GM23338 (cell line): ENCODE measurements around the gene HOXA3. TPM values are rescaled to one million over a fixed set of nuclear protein-coding genes. Genes with fewer than 3 reads are reported as not detected.
A peak's percentile ranks its signal among the peaks of the same experiment; 100 is the strongest.

Experiments
- ATAC-seq: fragments of 200-7000 bp; cut with Tn5 transposase; 3 replicates; pipeline ENCODE4 v1.9.1; 2020
- DNase-seq: peaks from one replicate; pipeline ENCODE4 v3.0.0-alpha.2; 2015; ENCODE audit warnings: low spot score
- H2AFZ ChIP-seq: fragments of 200-600 bp; sonication (generic); 2 replicates; pipeline ENCODE4 v1.8.0; 2016; ENCODE audit warnings: antibody characterized with exemption, mild to moderate bottlenecking, moderate library complexity
- H3F3A ChIP-seq: fragments of 200-600 bp; sonication (generic); replicated peaks from 2 replicates; pipeline ENCODE4 v1.8.0; 2017; ENCODE audit warnings: antibody characterized with exemption, mixed run types, low read depth
- H3K27ac ChIP-seq: fragments of 200-600 bp; sonication (generic); 2 replicates; pipeline ENCODE4 v1.6.1; 2016; ENCODE audit warnings: low read depth
- H3K27me3 ChIP-seq: fragments of 200-600 bp; sonication (generic); 2 replicates; pipeline ENCODE4 v1.8.0; 2016; ENCODE audit warnings: mild to moderate bottlenecking, mixed run types, moderate library complexity; ENCODE audit not compliant: insufficient read depth
- H3K36me3 ChIP-seq: fragments of 200-600 bp; sonication (generic); 2 replicates; pipeline ENCODE4 v1.8.0; 2016; ENCODE audit warnings: mild to moderate bottlenecking; ENCODE audit not compliant: insufficient read depth
- H3K4me1 ChIP-seq: fragments of 200-600 bp; sonication (generic); 2 replicates; pipeline ENCODE4 v1.8.0; 2016; ENCODE audit warnings: mild to moderate bottlenecking, moderate library complexity; ENCODE audit not compliant: insufficient read depth
- H3K4me2 ChIP-seq: fragments of 200-600 bp; sonication (generic); 2 replicates; pipeline ENCODE4 v1.7.1; 2017; ENCODE audit warnings: mixed run types
- H3K4me3 ChIP-seq: fragments of 200-600 bp; sonication (generic); 2 replicates; pipeline ENCODE4 v1.6.1; 2016; ENCODE audit warnings: mixed run types
- H3K79me2 ChIP-seq: fragments of 200-600 bp; sonication (generic); replicated peaks from 2 replicates; pipeline ENCODE4 v1.8.0; 2017; ENCODE audit warnings: mild to moderate bottlenecking; ENCODE audit not compliant: insufficient read depth
- H3K9me2 ChIP-seq: fragments of 200-600 bp; sonication (generic); 2 replicates; pipeline ENCODE4 v1.8.0; 2017; ENCODE audit not compliant: insufficient read depth
- H4K20me1 ChIP-seq: fragments of 200-600 bp; sonication (generic); replicated peaks from 2 replicates; pipeline ENCODE4 v1.8.0; 2017; ENCODE audit warnings: mild to moderate bottlenecking; ENCODE audit not compliant: insufficient read depth
- H3K27ac Mint-ChIP-seq: 2 replicates; pipeline ENCODE4 v1.8.0; 2020; ENCODE audit warnings: inconsistent platforms, mild to moderate bottlenecking, moderate library complexity, mixed read lengths
- H3K27me3 Mint-ChIP-seq: 3 replicates; pipeline ENCODE4 v1.8.0; 2022; ENCODE audit warnings: low read depth, mild to moderate bottlenecking, moderate library complexity, mixed read lengths, inconsistent platforms; ENCODE audit not compliant: insufficient read depth, poor library complexity
- H3K36me3 Mint-ChIP-seq: 3 replicates; pipeline ENCODE4 v1.8.0; 2021; ENCODE audit warnings: low read depth, mild to moderate bottlenecking, inconsistent platforms, moderate library complexity, mixed read lengths
- H3K4me1 Mint-ChIP-seq: 3 replicates; pipeline ENCODE4 v1.8.0; 2020; ENCODE audit warnings: mild to moderate bottlenecking, inconsistent platforms, mixed read lengths
- H3K4me3 Mint-ChIP-seq: 3 replicates; pipeline ENCODE4 v1.8.0; 2021; ENCODE audit warnings: moderate library complexity, mild to moderate bottlenecking, inconsistent platforms, mixed read lengths
- H3K9me3 Mint-ChIP-seq: 3 replicates; pipeline ENCODE4 v1.8.0; 2020; ENCODE audit warnings: moderate library complexity, mild to moderate bottlenecking, inconsistent platforms, mixed read lengths
- CREB1 ChIP-seq: fragments of 250-450 bp; sonication (Bioruptor Pico); IDR thresholded peaks from 2 replicates; pipeline ENCODE4 v1.5.0; 2020; ENCODE audit warnings: low read depth, mild to moderate bottlenecking, moderate library complexity
- EZH2 ChIP-seq: fragments of 200-600 bp; sonication (generic); IDR thresholded peaks from one replicate; pipeline ENCODE4 v1.8.0; 2017; ENCODE audit warnings: antibody characterized with exemption, mild to moderate bottlenecking, low read depth; ENCODE audit not compliant: unreplicated experiment
- EZH2phosphoT487 ChIP-seq: fragments of 200-600 bp; sonication (generic); IDR thresholded peaks from one replicate; pipeline ENCODE4 v1.8.1; 2018; ENCODE audit warnings: antibody characterized with exemption; ENCODE audit not compliant: unreplicated experiment
- REST ChIP-seq: IDR thresholded peaks from one replicate; pipeline ENCODE4 v1.6.1; 2018; ENCODE audit warnings: antibody characterized with exemption; ENCODE audit not compliant: unreplicated experiment
- ZNF114 ChIP-seq: fragments of 250-450 bp; sonication (Bioruptor Pico); IDR thresholded peaks from 2 replicates; pipeline ENCODE4 v1.5.0; 2020; ENCODE audit warnings: mild to moderate bottlenecking, moderate library complexity
- polyA plus RNA-seq: library from polyadenylated mRNA; unstranded; fragments of >200 nt; fragmentation: Nextera tagmentation; extraction: Ambion mirVana; gene quantifications from 2 replicates; pipeline ENCODE4 v1.2.1, GENCODE V29; 2016
- total RNA-seq: library from RNA; depleted of rRNA; stranded (reverse); fragments of >200 nt; shearing (Covaris generic); gene quantifications from 2 replicates; pipeline ENCODE4 v1.2.3, GENCODE V29; 2014

Gene HOXA3
- total and polyA plus RNA-seq, 2 experiments from 2014 or later, result not detected

DNA sequence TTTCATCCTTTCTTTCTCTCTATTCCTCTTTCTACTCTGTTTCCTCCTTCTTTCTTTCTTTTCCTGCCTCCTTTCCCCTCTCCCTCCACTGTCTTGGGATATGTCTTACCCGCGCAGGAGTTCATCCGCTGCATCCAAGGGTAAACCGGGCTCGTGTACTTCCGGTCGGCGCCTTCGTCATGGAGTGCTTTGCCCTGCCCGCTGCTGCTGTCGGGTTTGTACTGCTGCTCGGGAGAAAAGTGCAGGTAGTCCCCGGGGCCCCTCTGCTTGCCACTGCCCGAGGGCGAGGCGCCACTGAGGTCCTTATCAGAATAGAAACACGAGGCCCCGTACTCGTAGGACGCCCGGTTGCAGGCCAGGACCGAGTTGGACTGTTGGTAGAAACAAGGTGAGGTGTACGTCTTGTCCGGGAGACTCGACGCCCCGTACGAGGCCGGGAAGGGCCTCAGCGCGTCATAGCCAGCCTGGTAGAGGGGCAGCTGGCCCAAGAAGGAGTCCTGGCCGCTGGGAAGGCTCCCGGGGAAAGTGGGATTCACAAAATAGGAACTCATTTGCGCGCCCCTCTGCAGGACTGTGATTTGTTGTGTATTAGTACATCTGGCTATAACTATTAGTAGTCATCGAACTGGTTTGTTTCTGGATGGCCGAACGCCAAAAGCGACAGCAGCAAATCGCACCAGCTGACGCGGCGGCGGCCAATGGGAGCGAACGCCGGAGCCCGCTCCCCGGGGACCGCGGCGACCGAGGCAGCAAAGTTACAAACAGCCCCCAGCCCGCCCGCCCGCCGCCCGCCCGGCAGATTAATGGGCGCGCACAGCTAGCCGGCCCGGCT lies 5.0 kb downstream of the HOXA3 start, which contains the start of gene HOXA6:
TSS of gene HOXA6 (minus strand) at position 576 of the 832 bp plus-strand sequence. CDS start at position 551, 25 bp downstream.
- Histone ChIP-seq H3K4me2 (peak within 1 kb of the TSS; percentile 71), H3K36me3 (no peaks in the 10 kb centered on the region), H3K4me1 (peaks cover 27% of the 10 kb centered on the region), H3K4me3 (peak within 1 kb of the TSS; percentile 43), H3K9me2 (no peaks in the 10 kb centered on the region), H3K27ac (no peak within 1 kb of the TSS), H3F3A (peaks cover 29% of the 10 kb centered on the region), H3K79me2 (no peaks in the 10 kb centered on the region), H4K20me1 (peaks cover 43% of the 10 kb centered on the region), H3K27me3 (peaks cover 100% of the 10 kb centered on the region), H2AFZ (peak within 1 kb of the TSS; percentile 38; the same call in 1 of the 2 replicates)
- peak within 1 kb of the TSS; percentile 62 for H3K4me3 Mint-ChIP-seq
- ATAC-seq (no peak), DNase-seq (peak; percentile 41)
- no peaks in the 10 kb centered on the region for H3K36me3 Mint-ChIP-seq
- peaks cover 100% of the 10 kb centered on the region for H3K27me3 Mint-ChIP-seq
- TF ChIP-seq EZH2, result peak; percentile 99
- TF ChIP-seq REST, result no peak
- TF ChIP-seq EZH2phosphoT487, result peak; percentile 80
- peaks cover 24% of the 10 kb centered on the region for H3K9me3 Mint-ChIP-seq
- H3K27ac Mint-ChIP-seq, result no peak within 1 kb of the TSS
- peaks cover 23% of the 10 kb centered on the region for H3K4me1 Mint-ChIP-seq

GRCh38 chr7:27146491-27147198 lies 5.7 kb downstream of the HOXA3 start:
- H3K79me2 ChIP-seq, result no peaks in the 10 kb centered on the region
- ATAC-seq, result no peak
- H3K27ac Mint-ChIP-seq, result no peak overlapping the region

More at GRCh38 chr7:27146491-27147198, 5.7 kb downstream of the HOXA3 start:
- peaks cover 31% of the 10 kb centered on the region for H3F3A ChIP-seq
- H3K27ac ChIP-seq, result no peak overlapping the region
- no peaks in the 10 kb centered on the region for H3K9me2 ChIP-seq
- Mint-ChIP-seq H3K27me3 (peaks cover 100% of the 10 kb centered on the region), H3K4me3 (no peak overlapping the region), H3K36me3 (no peaks in the 10 kb centered on the region; the same call in 2 of the 3 replicates), H3K9me3 (peaks cover 28% of the 10 kb centered on the region), H3K4me1 (peaks cover 27% of the 10 kb centered on the region)
- H3K36me3 ChIP-seq, result no peaks in the 10 kb centered on the region
- no peak overlapping the region for H3K4me2 ChIP-seq
- TF ChIP-seq ZNF114 (CRISPR knock-in tag), result no peak
- TF ChIP-seq CREB1 (CRISPR knock-in tag), result no peak
- DNase-seq, result peak; percentile 8
- peaks cover 100% of the 10 kb centered on the region for H3K27me3 ChIP-seq
- H3K4me3 ChIP-seq, result no peak overlapping the region
- H3K4me1 ChIP-seq, result peaks cover 33% of the 10 kb centered on the region
- H4K20me1 ChIP-seq, result peaks cover 42% of the 10 kb centered on the region
- H2AFZ ChIP-seq, result no peak overlapping the region
